PC-3 (cell line): ENCODE data around the gene KRT6A. TPM values are rescaled to one million over a fixed set of nuclear protein-coding genes. Genes with fewer than 3 reads are reported as not detected.

Source experiments
- ATAC-seq: fragments of 200-7000 bp; cut with Tn5 transposase; 2 replicates; pipeline ENCODE4 v1.9.1; 2020; ENCODE audit warnings: mild to moderate bottlenecking, moderate library complexity
- Bru-seq: library from RNA; stranded (reverse); fragments of 400-500 nt; gene quantifications from one replicate; lab custom pipeline; 2021; lab: Mats Ljungman, UMichigan
- BruChase-seq, 2 experiments: library from RNA; stranded (reverse); fragments of 400-500 nt; gene quantifications; one replicate each; lab custom pipeline; 2021; lab: Mats Ljungman, UMichigan
- BruUV-seq: library from RNA; stranded (reverse); fragments of 400-500 nt; replicated peaks from 2 replicates; lab custom pipeline; 2021; lab: Mats Ljungman, UMichigan
- CTCF ChIA-PET: fragments of 300-600 bp; sonication (Branson Sonifier 250); formaldehyde crosslinking; loops from one replicate; lab custom pipeline; 2022; ENCODE audit warnings: antibody characterized with exemption; lab: Charles Lee
- POLR2A ChIA-PET: fragments of 300-600 bp; sonication (Branson Sonifier 250); formaldehyde crosslinking; loops from one replicate; lab custom pipeline; 2022; ENCODE audit warnings: antibody characterized with exemption; ENCODE audit not compliant: unreplicated experiment; lab: Charles Lee
- DNase-seq: peaks from one replicate; pipeline ENCODE4 v3.0.0-alpha.2; 2015
- H2AFZ ChIP-seq: fragments of 300-600 bp; sonication (generic); 2 replicates; pipeline ENCODE4 v1.6.0; 2016; ENCODE audit warnings: antibody characterized with exemption, low read length
- H3F3A ChIP-seq: fragments of 300-600 bp; sonication (generic); one replicate; pipeline ENCODE4 v1.6.0; 2017; ENCODE audit warnings: antibody characterized with exemption, low read length, control low read depth, mild to moderate bottlenecking; ENCODE audit not compliant: unreplicated experiment
- H3K27ac ChIP-seq: fragments of 300-600 bp; sonication (generic); 2 replicates; pipeline ENCODE4 v1.5.1; 2016; ENCODE audit warnings: mild to moderate bottlenecking, low read length
- H3K27me3 ChIP-seq: fragments of 300-600 bp; sonication (generic); 2 replicates; pipeline ENCODE4 v1.6.1; 2016; ENCODE audit warnings: low read length, mixed read lengths
- H3K36me3 ChIP-seq: fragments of 300-600 bp; sonication (generic); 2 replicates; pipeline ENCODE4 v1.6.1; 2016; ENCODE audit warnings: low read depth, mixed run types, low read length, mixed read lengths
- H3K4me1 ChIP-seq: fragments of 300-600 bp; sonication (generic); 2 replicates; pipeline ENCODE4 v1.5.1; 2016; ENCODE audit warnings: low read length; ENCODE audit not compliant: insufficient read depth
- H3K4me2 ChIP-seq: fragments of 300-600 bp; sonication (generic); 2 replicates; pipeline ENCODE4 v1.6.0; 2016; ENCODE audit warnings: low read length
- H3K4me3 ChIP-seq: fragments of 300-600 bp; sonication (generic); 2 replicates; pipeline ENCODE4 v1.5.1; 2016; ENCODE audit warnings: mild to moderate bottlenecking, low read length, mixed read lengths
- H3K79me2 ChIP-seq: fragments of 300-600 bp; sonication (generic); 2 replicates; pipeline ENCODE4 v1.6.1; 2017; ENCODE audit warnings: low read length, mixed read lengths
- H3K9ac ChIP-seq: fragments of 300-600 bp; sonication (generic); 2 replicates; pipeline ENCODE4 v1.6.0; 2016; ENCODE audit warnings: mild to moderate bottlenecking, low read length
- H3K9me2 ChIP-seq: fragments of 300-600 bp; sonication (generic); replicated peaks from 2 replicates; pipeline ENCODE4 v1.6.1; 2016; ENCODE audit warnings: mixed run types, low read length, mixed read lengths
- H3K9me3 ChIP-seq: fragments of 300-600 bp; sonication (generic); 2 replicates; pipeline ENCODE4 v1.6.1; 2016; ENCODE audit warnings: low read length, mixed read lengths
- H4K20me1 ChIP-seq: fragments of 300-600 bp; sonication (generic); 2 replicates; pipeline ENCODE4 v1.6.1; 2016; ENCODE audit warnings: low read length, mixed read lengths
- CTCF ChIP-seq: fragments of 300-600 bp; sonication (generic); conservative IDR thresholded peaks from 2 replicates; pipeline ENCODE4 v1.5.1; 2017; ENCODE audit warnings: antibody characterized with exemption, low read depth, mild to moderate bottlenecking, low read length
- EZH2 ChIP-seq: fragments of 300-600 bp; sonication (generic); IDR thresholded peaks from one replicate; pipeline ENCODE4 v1.6.1; 2017; ENCODE audit warnings: antibody characterized with exemption, mild to moderate bottlenecking, low read length; ENCODE audit not compliant: unreplicated experiment
- EZH2phosphoT487 ChIP-seq: fragments of 300-600 bp; sonication (generic); IDR thresholded peaks from 2 replicates; pipeline ENCODE4 v1.6.1; 2018; ENCODE audit warnings: mild to moderate bottlenecking, antibody characterized with exemption, low read length, borderline replicate concordance
- intact Hi-C: fragments of 100-400 bp; cut with micrococcal nuclease; formaldehyde crosslinking; loops from 2 replicates; pipeline ENCODE4 v1.9.0; 2023
- long read RNA-seq: library from polyadenylated mRNA; unstranded; transcript quantifications from one replicate; pipeline ENCODE4 v2.0.0, GENCODE V29; 2021; ENCODE audit not compliant: unreplicated experiment
- total RNA-seq: library from RNA; depleted of rRNA; stranded (reverse); fragments of >200 nt; gene quantifications from 2 replicates; pipeline ENCODE4 v1.2.3, GENCODE V29; 2014; rRNA removed

KRT6A gene
- total RNA-seq = 46.3 and 61.2 TPM in 2 replicates
- Bru-seq, nascent RNA = percentile 27 among the genes with signal in this experiment
- percentile 32 among the genes with signal in this experiment for BruChase-seq, experiment 1, labeled RNA remaining after a 6-hour chase
- not detected for BruChase-seq, experiment 2, labeled RNA remaining after a 2-hour chase
- long read RNA-seq, partial matches to known transcripts = 0 of 2 reads
- long read RNA-seq, other reads (novel, unspliced or antisense) = 0 of 2 reads

GRCh38 chr12:52493172-52493571, at the start of gene KRT6A:
TSS of gene KRT6A (minus strand) at chr12:52493257. CDS start at chr12:52493188, 69 bp downstream.
- H3K4me1 ChIP-seq = peaks cover 46% of the 10 kb centered on the region
- ChIA-PET POLR2A (no interaction called here), CTCF (no interaction called here)
- no peaks in the 10 kb centered on the region for H3F3A ChIP-seq
- no TSS peak for BruUV-seq
- no peaks in the 10 kb centered on the region for H3K9me2 ChIP-seq
- DNase-seq = peak; percentile 85
- no peak within 1 kb of the TSS for H3K4me3 ChIP-seq
- no peaks in the 10 kb centered on the region for H3K9me3 ChIP-seq
- H2AFZ ChIP-seq = no peak within 1 kb of the TSS
- no peaks in the 10 kb centered on the region for H3K27me3 ChIP-seq
- H3K27ac ChIP-seq = peak within 1 kb of the TSS; percentile 87
- H3K4me2 ChIP-seq = 0 out of 2 replicates have a peak within 1 kb of the TSS, but pooled peaks have one; percentile 10
- no peaks in the 10 kb centered on the region for H4K20me1 ChIP-seq
- intact Hi-C loops = no loop called here
- peak within 1 kb of the TSS; percentile 46; the same call in 1 of the 2 replicates for H3K9ac ChIP-seq
- peak; percentile 58 for ATAC-seq
- H3K36me3 ChIP-seq = no peaks in the 10 kb centered on the region
- TF ChIP-seq EZH2phosphoT487 (no peak), EZH2 (no peak), CTCF (no peak)
- no peaks in the 10 kb centered on the region for H3K79me2 ChIP-seq

GRCh38 chr12:52542157-52542556, 49.1 kb upstream of the KRT6A start:
- DNase-seq = no peak
- no peak for TF ChIP-seq EZH2
- TF ChIP-seq CTCF = 0 out of 2 replicates have a peak, but pooled peaks have one; percentile 17
- TF ChIP-seq EZH2phosphoT487 = no peak
- Histone ChIP-seq H3K4me1 (peaks cover 19% of the 10 kb centered on the region), H3F3A (no peaks in the 10 kb centered on the region), H3K27me3 (no peaks in the 10 kb centered on the region), H3K9me2 (no peaks in the 10 kb centered on the region), H3K4me2 (no peak overlapping the region), H3K79me2 (no peaks in the 10 kb centered on the region), H2AFZ (no peak overlapping the region), H3K9ac (no peak overlapping the region), H3K4me3 (no peak overlapping the region), H3K36me3 (no peaks in the 10 kb centered on the region), H4K20me1 (no peaks in the 10 kb centered on the region), H3K9me3 (no peaks in the 10 kb centered on the region), H3K27ac (no peak overlapping the region)
- CTCF ChIA-PET = no interaction called here
- POLR2A ChIA-PET = no interaction called here
- no TSS peak for BruUV-seq
- intact Hi-C loops = no loop called here
- no peak for ATAC-seq

- H3K9me2 ChIP-seq = no peaks in the 10 kb centered on the region
- no peaks in the 10 kb centered on the region for H3F3A ChIP-seq
- H3K4me1 ChIP-seq = peaks cover 19% of the 10 kb centered on the region
- no peaks in the 10 kb centered on the region for H3K27me3 ChIP-seq
- BruUV-seq = no TSS peak
- ChIA-PET POLR2A (no interaction called here), CTCF (no interaction called here)
- DNase-seq (no peak), ATAC-seq (no peak)
- H3K4me2 ChIP-seq = no peak overlapping the region
- H3K9me3 ChIP-seq = no peaks in the 10 kb centered on the region
- intact Hi-C loops = no loop called here
- no peaks in the 10 kb centered on the region for H3K36me3 ChIP-seq
- no peak overlapping the region for H3K4me3 ChIP-seq
- no peaks in the 10 kb centered on the region for H3K79me2 ChIP-seq
- TF ChIP-seq CTCF (no peak), EZH2 (no peak), EZH2phosphoT487 (no peak)
- H3K9ac ChIP-seq = no peak overlapping the region
- no peak overlapping the region for H2AFZ ChIP-seq
- no peak overlapping the region for H3K27ac ChIP-seq
- no peaks in the 10 kb centered on the region for H4K20me1 ChIP-seq
Observed at GRCh38 chr12:52541709-52542108, 48.7 kb upstream of the KRT6A start.
